SIG-M5 treated with dmso at 0.1 percent for 504 hours (cell line): ENCODE data around the gene CENPH.
"Not testable (repeated sequence)": the region's sequence is repeated elsewhere in the genome, so short reads cannot be mapped to it uniquely, and the experiment has no call there.

ENCODE experiments used
- DNase-seq: peaks from one replicate; lab custom pipeline; 2025; ENCODE audit not compliant: unreplicated experiment; lab: John Stamatoyannopoulos, UW

Gene CENPH

GRCh38 chr5:69206528-69207190, 17.3 kb downstream of the CENPH start:
- no peak for DNase-seq

- no peak for DNase-seq
These were observed 20.2 kb downstream of the CENPH start for GRCh38 chr5:69209602-69210001.

DNA sequence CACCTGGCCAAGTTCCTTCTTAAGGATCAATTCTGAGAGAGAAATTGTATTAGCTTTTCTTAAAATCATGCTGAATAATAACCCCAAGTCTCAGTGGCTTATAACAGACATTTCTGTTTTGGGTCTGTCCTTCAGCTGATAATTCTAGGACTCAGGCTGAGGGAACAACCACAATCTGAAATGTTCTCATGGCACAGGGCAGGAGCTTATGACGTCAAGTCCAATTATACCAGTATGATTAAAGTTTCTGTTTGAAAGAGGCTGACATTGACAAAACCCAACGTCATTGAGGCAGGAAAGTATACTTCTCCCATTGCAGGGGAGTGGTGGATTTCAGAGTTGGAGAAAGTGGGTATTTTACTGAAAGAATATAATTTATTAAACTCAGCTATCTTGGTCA, 21.8 kb downstream of the CENPH start:
- no peak for DNase-seq

DNA sequence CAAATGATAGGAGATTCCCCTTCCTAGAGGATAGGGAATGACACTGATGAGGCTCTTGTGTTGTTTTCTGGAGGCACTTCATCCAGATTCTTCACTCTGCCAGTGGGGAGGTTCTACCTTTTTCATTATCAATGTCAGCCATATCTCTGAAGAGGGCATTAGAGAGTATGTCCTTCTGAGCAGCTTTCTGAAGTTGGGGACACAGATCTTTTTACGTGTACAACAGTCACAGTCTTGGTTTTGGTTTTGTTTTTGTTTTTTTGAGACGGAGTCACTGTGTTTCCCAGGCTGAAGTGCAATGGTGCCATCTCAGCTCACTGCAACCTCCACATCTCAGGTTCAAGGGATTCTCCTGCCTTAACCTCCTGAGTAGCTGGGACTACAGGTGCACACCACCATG, 22.6 kb downstream of the CENPH start:
- no peak for DNase-seq

GRCh38 chr5:69213513-69214215, 24.3 kb downstream of the CENPH start:
- no peak for DNase-seq

DNA sequence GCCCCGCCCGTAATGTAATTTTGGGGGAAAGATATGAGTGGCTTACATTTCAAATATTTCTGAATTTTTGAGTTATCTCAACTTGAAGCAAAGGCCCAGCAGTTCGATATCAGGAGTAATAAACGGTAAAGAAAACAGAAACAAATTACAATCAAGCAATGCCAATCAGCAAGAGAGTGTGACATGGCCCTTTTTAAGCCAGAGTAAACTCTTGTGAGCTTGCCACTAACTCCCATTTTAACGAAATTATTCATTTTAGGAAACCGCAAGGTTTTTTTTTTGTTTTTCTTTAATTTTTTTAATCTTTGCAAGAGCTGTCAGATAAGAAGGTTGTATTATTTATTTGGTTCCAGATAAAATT, 27.7 kb downstream of the CENPH start:
- no peak for DNase-seq

DNA sequence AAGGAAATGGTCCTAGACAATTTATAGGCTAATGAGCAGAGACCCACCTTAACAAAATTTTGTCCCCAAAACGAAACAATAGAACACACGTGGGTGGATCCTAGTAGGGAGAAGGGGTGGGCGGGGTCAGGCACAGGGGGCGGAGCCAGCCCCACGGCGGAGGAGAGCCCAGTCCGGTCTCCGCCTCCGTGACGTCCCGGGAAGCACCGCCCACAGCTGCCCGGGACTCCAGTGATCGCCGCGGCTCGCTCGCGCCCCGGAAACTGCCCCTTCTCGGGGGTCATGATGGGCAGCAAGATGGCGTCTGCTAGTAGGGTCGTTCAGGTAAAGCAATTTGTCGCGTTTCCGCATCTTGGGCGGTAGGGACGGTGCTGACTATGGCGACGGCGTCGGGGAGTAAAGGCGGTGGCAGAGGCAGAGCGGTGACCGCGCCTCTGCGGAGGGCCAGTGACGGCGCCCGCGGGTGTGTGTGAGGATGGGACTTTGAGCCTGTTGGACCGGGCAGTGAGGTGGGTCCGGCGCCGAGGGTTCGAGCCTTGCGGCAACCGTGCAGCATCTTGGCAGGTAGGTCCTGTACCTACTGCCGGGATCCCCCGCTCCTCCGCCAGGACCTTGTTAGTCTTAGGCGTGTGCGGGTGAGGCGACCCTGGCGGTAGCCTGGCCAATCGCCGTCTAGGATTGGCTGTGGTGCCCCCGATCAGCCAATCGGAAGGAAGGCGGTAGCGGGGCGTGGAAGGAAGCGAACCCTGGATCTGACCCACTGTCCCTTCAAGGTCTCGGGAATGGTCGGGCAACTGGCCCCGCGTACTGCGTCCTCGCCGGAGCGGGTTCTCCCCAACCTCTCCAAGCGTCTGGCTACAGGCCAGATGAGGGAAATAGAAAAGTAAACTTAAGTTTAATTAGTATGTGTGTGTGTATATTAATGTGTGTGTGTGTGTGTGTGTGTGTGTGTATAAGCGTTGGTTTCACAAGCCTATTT, 28.5 kb downstream of the CENPH start:
- DNase-seq = peak; percentile 89

- no peak for DNase-seq
These were observed 30.6 kb downstream of the CENPH start for GRCh38 chr5:69219939-69220338.

- not testable (repeated sequence) for DNase-seq
These were observed 31.0 kb downstream of the CENPH start for GRCh38 chr5:69220371-69220770.

- DNase-seq = not testable (repeated sequence)
These were observed 31.4 kb downstream of the CENPH start for GRCh38 chr5:69220833-69221232.

- DNase-seq = no peak
These were observed 35.1 kb downstream of the CENPH start for GRCh38 chr5:69224520-69224919.

GRCh38 chr5:69225860-69226259, 36.5 kb downstream of the CENPH start:
- no peak for DNase-seq

GRCh38 chr5:69230181-69230580, 40.8 kb downstream of the CENPH start:
- DNase-seq = no peak

- DNase-seq = no peak
These were observed 41.9 kb downstream of the CENPH start for GRCh38 chr5:69231281-69231680.

DNA sequence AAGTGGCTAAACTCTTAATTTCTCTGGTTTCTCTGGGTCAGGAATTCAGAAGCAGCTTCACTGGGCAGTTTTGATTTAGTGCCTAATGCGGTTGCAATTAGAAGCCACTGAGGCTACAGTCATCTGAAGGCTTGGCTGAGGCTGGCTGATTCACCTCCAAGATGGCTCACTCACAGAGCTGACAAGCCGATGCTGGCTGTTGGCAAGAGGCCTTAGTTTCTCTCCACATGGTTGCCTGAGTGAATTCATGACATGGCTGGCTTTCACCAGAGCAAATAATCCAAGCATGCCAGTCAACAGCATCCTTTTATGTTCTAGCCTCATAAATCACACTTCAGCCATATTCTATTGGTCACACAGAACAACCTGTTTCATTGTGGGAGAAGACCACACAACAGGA, 42.5 kb downstream of the CENPH start:
- DNase-seq = no peak

GRCh38 chr5:69234457-69235268, 45.3 kb downstream of the CENPH start, which contains the start of gene CDK7:
CDK7 (plus strand) TSS chr5:69234886; CDS start chr5:69234976, 90 bp downstream.
- peak; percentile 96 for DNase-seq

DNA sequence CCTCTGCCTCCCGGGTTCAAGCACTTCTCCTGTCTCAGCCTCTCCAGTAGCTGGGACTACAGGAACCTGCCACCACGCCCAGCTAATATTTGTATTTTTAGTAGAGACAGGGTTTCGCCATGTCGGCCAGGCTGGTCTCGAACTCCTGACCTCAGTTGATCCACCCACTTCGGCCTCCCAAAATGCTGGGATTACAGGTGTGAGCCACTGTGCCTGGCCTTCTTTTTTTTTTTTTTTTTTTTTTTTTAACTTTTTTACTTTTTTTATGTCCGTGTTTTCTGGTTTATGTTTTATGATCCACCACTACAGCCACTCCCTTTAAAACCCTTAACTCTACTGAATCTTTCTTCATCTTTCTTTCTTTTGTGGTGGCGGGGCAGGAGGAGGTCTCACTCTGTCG, 47.4 kb downstream of the CENPH start:
- DNase-seq = not testable (repeated sequence)

DNA sequence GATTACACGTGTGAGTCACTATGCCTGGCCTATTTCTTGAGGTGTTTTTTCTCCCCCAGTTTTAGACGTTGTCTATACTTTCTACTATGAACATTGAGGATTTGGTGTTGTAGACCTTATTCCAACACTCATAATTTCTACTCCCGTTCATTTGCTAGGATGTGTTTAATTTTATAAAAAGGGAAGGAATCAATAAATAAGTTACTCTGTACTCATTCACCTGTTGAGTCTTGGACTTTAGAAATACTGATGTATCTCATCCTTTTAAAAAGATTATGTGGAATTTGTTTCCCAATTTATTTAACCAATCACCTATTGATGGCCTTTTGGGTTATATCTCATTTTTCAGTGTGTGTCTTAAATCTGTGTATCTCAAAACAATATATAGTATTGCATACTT, 48.5 kb downstream of the CENPH start:
- no peak for DNase-seq

DNA sequence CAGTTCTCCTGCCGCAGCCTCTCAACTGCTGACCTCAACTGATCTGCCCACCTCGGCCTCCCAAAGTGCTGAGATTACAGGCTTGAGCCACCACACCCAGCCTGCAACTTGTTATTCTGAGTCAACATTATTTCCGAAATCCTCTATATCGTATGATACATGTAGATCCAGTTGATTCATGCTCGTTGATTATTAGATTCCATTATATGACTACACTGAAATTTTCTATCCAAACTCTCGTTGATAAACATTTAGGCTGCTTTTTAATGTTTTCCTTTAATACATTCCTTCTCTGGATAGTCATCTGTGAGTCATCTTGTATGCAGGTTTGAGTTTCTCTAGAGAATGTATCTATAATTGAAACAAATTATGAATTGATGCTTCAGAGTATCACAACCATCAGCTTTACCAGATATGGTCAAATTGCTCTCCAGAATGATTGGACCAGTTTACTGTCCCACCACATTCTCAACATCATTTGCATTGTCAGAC, 49.4 kb downstream of the CENPH start:
- no peak for DNase-seq

- no peak for DNase-seq
These were observed 53.0 kb downstream of the CENPH start for GRCh38 chr5:69242215-69242927.
